SK-N-MC (cell line): ENCODE measurements around the gene UNC5C.

Experiments
- EZH2 ChIP-seq: fragments of 200-600 bp; sonication (generic); IDR thresholded peaks from one replicate; pipeline ENCODE4 v1.6.1; 2017; ENCODE audit warnings: antibody characterized with exemption
- FOXP2 ChIP-seq: optimal IDR thresholded peaks from 2 replicates; pipeline ENCODE3; 2011; ENCODE audit warnings: mild to moderate bottlenecking, moderate library complexity; ENCODE audit not compliant: insufficient read depth; ENCODE audit errors: extremely low read length, control extremely low read depth
- POLR2AphosphoS5 ChIP-seq: IDR thresholded peaks from 2 replicates; pipeline ENCODE4 v1.6.1; 2012; ENCODE audit warnings: mild to moderate bottlenecking, low read depth, low read length, borderline replicate concordance

DNA sequence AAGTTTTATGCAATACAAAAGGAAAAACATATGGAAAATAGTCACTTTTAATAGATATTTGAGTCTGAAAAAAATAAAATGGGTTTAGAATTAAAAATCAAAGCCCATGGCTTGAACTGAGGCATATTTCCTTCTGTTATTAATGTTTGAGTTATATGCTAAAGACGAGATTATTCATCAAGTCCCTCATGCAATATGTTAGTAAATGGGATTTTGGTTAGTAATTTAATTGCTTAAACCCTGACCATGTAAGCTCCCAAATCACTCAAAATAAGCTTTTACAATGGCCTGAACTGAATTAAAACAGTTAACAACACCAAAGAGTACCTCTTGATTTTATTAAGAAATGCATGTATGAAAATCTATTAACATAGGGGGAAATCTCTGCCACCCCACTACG, 12.1 kb downstream of the UNC5C start:
- no peak for TF ChIP-seq FOXP2
- TF ChIP-seq POLR2AphosphoS5 = no peak
- TF ChIP-seq EZH2 = no peak
